ENCODE data around the gene NUDT16L1. TPM values are rescaled to one million over a fixed set of nuclear protein-coding genes. Genes with fewer than 3 reads are reported as not detected.

Gene NUDT16L1
- total and polyA plus RNA-seq, 2 of the 4 experiments (the other 2 are of a cell fraction), result 22.9 to 44.3 TPM

- Histone ChIP-seq H3K23ac (ENCODE audit: low read depth, low read length) (no peak overlapping the region), H3K36me3 (ENCODE audit: control insufficient read depth, insufficient read depth, low read length) (peaks cover 52% of the 10 kb centered on the region), H3K4me2 (ENCODE audit: low read depth, low read length) (no peak overlapping the region), H4K20me1 (ENCODE audit: insufficient read depth, low read length) (peaks cover 35% of the 10 kb centered on the region; the same call in 1 of the 2 replicates), H3K56ac (ENCODE audit: extremely low read depth, insufficient read depth, low read length) (no peak overlapping the region), H3K27ac (ENCODE audit: insufficient read depth, low read length) (no peak overlapping the region), H4K8ac (ENCODE audit: low read depth in 2 of 2, low read length in 2 of 2) (no peak overlapping the region), H3K4me3 (ENCODE audit: insufficient read depth, low read depth, low read length) (no peak overlapping the region), H3K18ac (ENCODE audit: low read depth, low read length) (no peak overlapping the region), H2BK120ac (ENCODE audit: low read depth, low read length) (no peak overlapping the region), H3K9me3 (ENCODE audit: control insufficient read depth, insufficient read depth, low read length) (no peaks in the 10 kb centered on the region), H3K9me1 (ENCODE audit: insufficient read depth, low read length) (peaks cover 2% of the 10 kb centered on the region; the same call in 1 of the 2 replicates), H2AK5ac (ENCODE audit: low read depth, low read length) (no peak overlapping the region), H3K14ac (replicated peaks; ENCODE audit: low read depth, low read length) (no peak overlapping the region), H3K27me3 (ENCODE audit: control insufficient read depth, insufficient read depth, low read length) (no peaks in the 10 kb centered on the region), H3K9ac (ENCODE audit: low read depth, low read length) (no peak overlapping the region), H2BK5ac (ENCODE audit: low read depth, low read length, poor library complexity, severe bottlenecking) (no peak overlapping the region), H4K91ac (ENCODE audit: insufficient read depth, low read depth, low read length) (no peak overlapping the region), H2AFZ (replicated peaks; ENCODE audit: low read length, poor library complexity) (no peak overlapping the region), H2AK9ac (replicated peaks; ENCODE audit: low read depth, low read length, poor library complexity) (no peak overlapping the region), H2BK20ac (ENCODE audit: low read depth, low read length) (no peak overlapping the region), H3K79me1 (ENCODE audit: low read depth in 1 of 2, low read length in 2 of 2) (peaks cover 14 to 40% of the 10 kb centered on the region in 2 experiments), H2BK15ac (ENCODE audit: low read depth, low read length) (no peak overlapping the region), H3K4me1 (ENCODE audit: control insufficient read depth, insufficient read depth, low read length) (no peaks in the 10 kb centered on the region), H3K4ac (ENCODE audit: low read depth, low read length) (no peak overlapping the region), H4K5ac (ENCODE audit: low read depth, low read length) (no peak overlapping the region)
- BruUV-seq (replicated peaks), result no TSS peak
- intact Hi-C loops (cut with micrococcal nuclease) (no loop called here), in situ Hi-C loops (cut with MboI; ENCODE audit: low sequenced_read_pairs) (no loop called here), dilution Hi-C loops (cut with HindIII; ENCODE audit: low sequenced_read_pairs, unreplicated experiment) (no loop called here)
- ChIA-PET POLR2A (ENCODE audit: unreplicated experiment) (no interaction called here), CTCF (no interaction called here)
- no peak for TF ChIP-seq FOS (IDR thresholded peaks at IDR 0.05; ENCODE audit: low read depth, low read length)
- TF ChIP-seq RFX5 (IDR thresholded peaks at IDR 0.05; ENCODE audit: low read depth, low read length), result no peak
- peak; percentile 17; the same call in 1 of the 2 replicates for TF ChIP-seq CEBPB (IDR thresholded peaks at IDR 0.05; ENCODE audit: low read depth, low read length)
- TF ChIP-seq MAFK (IDR thresholded peaks at IDR 0.05; ENCODE audit: low read depth, low read length), result no peak
- WGBS, 2 experiments (ENCODE audit: extremely low coverage in 2 of 2, insufficient read length in 1 of 2), result 88% methylated on average over 19 of the region's 25 CpGs; no CpG with 5 or more reads in 1 of the 2 experiments
- DNase-seq, result no peak
- no peak for ATAC-seq (ENCODE audit: low read depth)
Measured at GRCh38 chr16:4663777-4664465, 29.4 kb upstream of the NUDT16L1 start.
